Measurements from ENCODE around the gene LYSET. TPM values are rescaled to one million over a fixed set of nuclear protein-coding genes. Genes with fewer than 3 reads are reported as not detected.

Gene LYSET
- total RNA-seq, 4 donors from 2014 or later = 6.8 to 15.6 (median 11.6) TPM

DNA sequence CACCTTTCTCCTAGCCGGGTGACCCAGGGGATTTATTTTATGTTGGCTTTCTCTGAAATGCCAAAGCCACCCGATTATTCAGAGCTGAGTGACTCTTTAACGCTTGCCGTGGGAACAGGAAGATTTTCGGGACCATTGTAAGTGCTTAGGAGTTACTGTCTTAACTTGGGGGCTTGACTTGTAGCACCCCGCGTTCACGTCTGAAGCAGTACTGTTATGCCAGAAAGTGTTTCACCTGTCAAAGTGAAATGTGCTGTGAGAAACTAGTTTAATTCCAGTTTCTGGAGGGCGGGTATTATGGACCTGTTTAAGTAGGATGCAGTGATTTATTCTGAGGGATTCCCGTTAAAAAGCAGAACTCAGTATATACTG is 218 bp downstream of the LYSET start:
- intact Hi-C loops (cut with DNase I) = no loop called here
- Histone ChIP-seq H3K4me3 (peak overlapping the region; percentile 75 to 96 (median 86)), H3K4me1 (peaks cover 21 to 36% (median 33%) of the 10 kb centered on the region in 4 donors), H3K9me3 (no peaks in the 10 kb centered on the region), H3K36me3 (peaks cover 0 to 41% (median 28%) of the 10 kb centered on the region in 4 donors), H3K27me3 (no peaks in the 10 kb centered on the region), H3K27ac (replicated peaks in 1 of 4) (peak overlapping the region; percentile 93 to 98 (median 96))
- TF ChIP-seq, protein P1, sequence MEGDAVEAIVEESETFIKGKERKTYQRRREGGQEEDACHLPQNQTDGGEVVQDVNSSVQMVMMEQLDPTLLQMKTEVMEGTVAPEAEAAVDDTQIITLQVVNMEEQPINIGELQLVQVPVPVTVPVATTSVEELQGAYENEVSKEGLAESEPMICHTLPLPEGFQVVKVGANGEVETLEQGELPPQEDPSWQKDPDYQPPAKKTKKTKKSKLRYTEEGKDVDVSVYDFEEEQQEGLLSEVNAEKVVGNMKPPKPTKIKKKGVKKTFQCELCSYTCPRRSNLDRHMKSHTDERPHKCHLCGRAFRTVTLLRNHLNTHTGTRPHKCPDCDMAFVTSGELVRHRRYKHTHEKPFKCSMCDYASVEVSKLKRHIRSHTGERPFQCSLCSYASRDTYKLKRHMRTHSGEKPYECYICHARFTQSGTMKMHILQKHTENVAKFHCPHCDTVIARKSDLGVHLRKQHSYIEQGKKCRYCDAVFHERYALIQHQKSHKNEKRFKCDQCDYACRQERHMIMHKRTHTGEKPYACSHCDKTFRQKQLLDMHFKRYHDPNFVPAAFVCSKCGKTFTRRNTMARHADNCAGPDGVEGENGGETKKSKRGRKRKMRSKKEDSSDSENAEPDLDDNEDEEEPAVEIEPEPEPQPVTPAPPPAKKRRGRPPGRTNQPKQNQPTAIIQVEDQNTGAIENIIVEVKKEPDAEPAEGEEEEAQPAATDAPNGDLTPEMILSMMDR (IDR thresholded peaks at IDR 0.05) = no peak
- TF ChIP-seq POLR2A (IDR thresholded peaks at IDR 0.05; ENCODE audit: low read depth) (no peak), EP300 (IDR thresholded peaks at IDR 0.05) (no peak)
- no peak for DNase-seq (ENCODE audit: extremely low spot score)
- WGBS = 0% methylated on average over 8 of the region's 10 CpGs

- peaks cover 0 to 40% (median 27%) of the 10 kb centered on the region in 4 donors for H3K36me3 ChIP-seq
- H3K27me3 ChIP-seq = no peaks in the 10 kb centered on the region
- intact Hi-C loops (cut with DNase I) = no loop called here
- no peaks in the 10 kb centered on the region for H3K9me3 ChIP-seq
- WGBS = 67% methylated on average over 6 of the region's 6 CpGs
- peak overlapping the region in 1 of 4 donors; percentile 90 for H3K4me3 ChIP-seq
- DNase-seq (ENCODE audit: extremely low spot score) = no peak
- H3K4me1 ChIP-seq = peaks cover 21 to 36% (median 33%) of the 10 kb centered on the region in 4 donors
- TF ChIP-seq EP300 (IDR thresholded peaks at IDR 0.05) = no peak
- TF ChIP-seq POLR2AphosphoS5 (IDR thresholded peaks at IDR 0.05) = no peak
- no peak for TF ChIP-seq POLR2A (IDR thresholded peaks at IDR 0.05; ENCODE audit: low read depth)
- TF ChIP-seq, protein P1 (IDR thresholded peaks at IDR 0.05) = no peak
- H3K27ac ChIP-seq (replicated peaks in 1 of 4) = peak overlapping the region in 3 of 4 donors; percentile 93 to 98 (median 96)
These were observed 1.3 kb downstream of the LYSET start for GRCh38 chr14:93186466-93186865.

DNA sequence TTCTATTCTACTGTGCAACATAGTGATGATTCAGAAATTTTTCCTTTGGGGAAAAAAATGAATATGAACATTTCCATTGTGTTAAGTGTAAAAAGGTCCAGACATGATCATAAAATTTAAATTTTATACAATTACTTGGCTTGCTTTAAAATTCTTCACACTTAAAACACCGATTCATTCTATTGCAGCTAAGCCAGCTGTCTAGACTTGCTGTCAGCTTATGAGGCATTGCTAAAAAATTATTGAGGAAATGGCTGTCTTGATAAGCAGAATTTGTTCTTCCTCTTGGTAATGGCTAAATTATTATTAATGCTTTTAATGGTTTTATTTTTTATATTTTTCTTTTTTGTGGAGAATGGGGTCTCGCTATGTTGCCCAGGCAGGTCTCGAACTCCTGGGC is 1.8 kb downstream of the LYSET start:
- Histone ChIP-seq H3K9me3 (no peaks in the 10 kb centered on the region), H3K27me3 (no peaks in the 10 kb centered on the region), H3K4me3 (no peak overlapping the region), H3K36me3 (peaks cover 0 to 35% (median 24%) of the 10 kb centered on the region in 4 donors), H3K4me1 (peaks cover 21 to 36% (median 33%) of the 10 kb centered on the region in 4 donors), H3K27ac (replicated peaks in 1 of 4) (no peak overlapping the region)
- intact Hi-C loops (cut with DNase I) = no loop called here
- 91% methylated on average over 3 of the region's 3 CpGs for WGBS
- TF ChIP-seq, protein P1 (IDR thresholded peaks at IDR 0.05) = no peak
- no peak for TF ChIP-seq POLR2A (IDR thresholded peaks at IDR 0.05; ENCODE audit: low read depth)
- no peak for TF ChIP-seq EP300 (IDR thresholded peaks at IDR 0.05)
- TF ChIP-seq POLR2AphosphoS5 (IDR thresholded peaks at IDR 0.05) = no peak
- no peak for DNase-seq (ENCODE audit: extremely low spot score)

DNA sequence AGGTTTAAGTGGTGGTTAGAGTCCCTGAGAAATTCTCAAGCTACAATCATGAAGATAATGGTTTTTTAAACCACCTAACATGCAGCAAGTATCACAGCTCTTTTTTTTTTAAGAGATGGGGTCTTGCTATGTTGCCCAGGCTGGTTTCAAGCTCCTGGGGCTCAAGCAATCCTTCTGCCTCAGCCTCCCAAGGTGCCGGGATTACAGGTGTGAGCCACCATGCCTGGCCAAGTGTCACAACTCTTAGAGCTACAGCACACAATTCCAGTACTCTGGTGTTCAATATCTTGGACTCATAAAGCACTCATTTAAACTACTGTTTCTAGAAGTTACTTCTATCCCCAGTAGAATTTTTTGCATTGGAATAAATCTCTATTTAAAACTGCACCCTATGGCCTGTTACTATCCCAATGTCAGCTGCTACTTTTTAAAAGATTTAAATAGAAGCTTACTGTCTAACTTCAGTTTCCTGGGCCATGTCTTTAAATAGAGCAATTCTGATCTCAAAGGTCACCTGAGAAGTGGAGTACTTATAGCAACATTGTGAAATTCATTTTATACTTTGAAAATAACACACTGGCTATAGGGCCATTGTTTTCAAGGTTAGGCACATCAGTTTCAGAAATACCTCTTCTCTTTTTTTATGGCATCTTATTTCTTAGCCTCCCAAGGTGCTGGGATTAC is 10.3 kb downstream of the LYSET start:
- H3K9me3 ChIP-seq = no peaks in the 10 kb centered on the region
- no peak for TF ChIP-seq EP300 (IDR thresholded peaks at IDR 0.05)
- no peak for TF ChIP-seq POLR2A (IDR thresholded peaks at IDR 0.05; ENCODE audit: low read depth)
- TF ChIP-seq, protein P1 (IDR thresholded peaks at IDR 0.05) = no peak
- TF ChIP-seq POLR2AphosphoS5 (IDR thresholded peaks at IDR 0.05) = no peak
- no peaks in the 10 kb centered on the region for H3K4me1 ChIP-seq
- H3K27ac ChIP-seq (replicated peaks in 1 of 4) = no peak overlapping the region
- no peak for DNase-seq (ENCODE audit: extremely low spot score)
- intact Hi-C loops (cut with DNase I) = no loop called here
- no peaks in the 10 kb centered on the region for H3K27me3 ChIP-seq
- WGBS = 100% methylated on average over 1 of the region's 1 CpG
- H3K4me3 ChIP-seq = no peak overlapping the region
- H3K36me3 ChIP-seq = no peaks in the 10 kb centered on the region
